ENCODE measurements around the gene MED13.

Gene MED13, protein sequence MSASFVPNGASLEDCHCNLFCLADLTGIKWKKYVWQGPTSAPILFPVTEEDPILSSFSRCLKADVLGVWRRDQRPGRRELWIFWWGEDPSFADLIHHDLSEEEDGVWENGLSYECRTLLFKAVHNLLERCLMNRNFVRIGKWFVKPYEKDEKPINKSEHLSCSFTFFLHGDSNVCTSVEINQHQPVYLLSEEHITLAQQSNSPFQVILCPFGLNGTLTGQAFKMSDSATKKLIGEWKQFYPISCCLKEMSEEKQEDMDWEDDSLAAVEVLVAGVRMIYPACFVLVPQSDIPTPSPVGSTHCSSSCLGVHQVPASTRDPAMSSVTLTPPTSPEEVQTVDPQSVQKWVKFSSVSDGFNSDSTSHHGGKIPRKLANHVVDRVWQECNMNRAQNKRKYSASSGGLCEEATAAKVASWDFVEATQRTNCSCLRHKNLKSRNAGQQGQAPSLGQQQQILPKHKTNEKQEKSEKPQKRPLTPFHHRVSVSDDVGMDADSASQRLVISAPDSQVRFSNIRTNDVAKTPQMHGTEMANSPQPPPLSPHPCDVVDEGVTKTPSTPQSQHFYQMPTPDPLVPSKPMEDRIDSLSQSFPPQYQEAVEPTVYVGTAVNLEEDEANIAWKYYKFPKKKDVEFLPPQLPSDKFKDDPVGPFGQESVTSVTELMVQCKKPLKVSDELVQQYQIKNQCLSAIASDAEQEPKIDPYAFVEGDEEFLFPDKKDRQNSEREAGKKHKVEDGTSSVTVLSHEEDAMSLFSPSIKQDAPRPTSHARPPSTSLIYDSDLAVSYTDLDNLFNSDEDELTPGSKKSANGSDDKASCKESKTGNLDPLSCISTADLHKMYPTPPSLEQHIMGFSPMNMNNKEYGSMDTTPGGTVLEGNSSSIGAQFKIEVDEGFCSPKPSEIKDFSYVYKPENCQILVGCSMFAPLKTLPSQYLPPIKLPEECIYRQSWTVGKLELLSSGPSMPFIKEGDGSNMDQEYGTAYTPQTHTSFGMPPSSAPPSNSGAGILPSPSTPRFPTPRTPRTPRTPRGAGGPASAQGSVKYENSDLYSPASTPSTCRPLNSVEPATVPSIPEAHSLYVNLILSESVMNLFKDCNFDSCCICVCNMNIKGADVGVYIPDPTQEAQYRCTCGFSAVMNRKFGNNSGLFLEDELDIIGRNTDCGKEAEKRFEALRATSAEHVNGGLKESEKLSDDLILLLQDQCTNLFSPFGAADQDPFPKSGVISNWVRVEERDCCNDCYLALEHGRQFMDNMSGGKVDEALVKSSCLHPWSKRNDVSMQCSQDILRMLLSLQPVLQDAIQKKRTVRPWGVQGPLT (N-terminal part only)
- total RNA-seq, result 211 to 337 (median 257) reads per million in 9 experiments

DNA sequence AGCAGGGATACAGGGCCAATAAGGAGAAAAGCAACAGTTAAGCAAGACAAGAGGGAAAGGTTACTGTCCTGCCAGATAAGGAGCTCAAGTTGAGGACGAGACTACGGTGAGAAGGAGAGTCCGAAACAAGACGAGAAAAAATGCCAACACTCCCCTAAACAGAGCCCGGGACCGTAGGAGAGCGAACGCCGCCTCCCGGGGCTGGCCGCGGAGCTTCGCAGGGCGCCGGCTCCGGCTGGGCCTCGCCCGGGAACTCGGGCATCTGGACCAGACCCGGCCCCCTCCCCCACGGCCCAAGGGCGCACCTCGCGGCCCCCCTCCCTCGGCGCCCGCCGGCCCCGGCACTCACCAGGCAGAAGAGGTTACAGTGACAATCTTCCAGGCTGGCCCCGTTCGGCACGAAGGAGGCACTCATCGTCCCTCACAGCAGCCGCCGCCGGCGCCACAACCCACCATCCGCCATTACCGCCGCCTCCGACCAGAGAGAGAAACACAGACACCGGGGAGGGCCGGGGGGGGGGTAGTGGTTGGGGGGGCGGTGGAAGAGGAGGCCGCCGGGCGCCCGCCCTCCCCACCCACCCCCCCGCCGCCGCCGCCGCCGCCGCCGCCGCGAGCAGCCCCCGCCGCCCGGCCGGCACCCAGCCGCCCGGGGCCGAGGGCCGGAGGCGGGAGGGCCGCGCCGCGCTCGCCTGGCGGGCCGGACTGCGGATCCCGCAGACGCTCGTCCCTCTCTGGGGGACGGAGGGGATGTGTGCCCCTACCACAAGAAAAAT, at the start of gene MED13:
MED13 (minus strand) TSS at position 488 of the 773 bp plus-strand sequence; CDS start at position 415, 73 bp downstream.
- no peaks in the 10 kb centered on the region for H3K27me3 Mint-ChIP-seq
- peaks cover 25 to 29% of the 10 kb centered on the region in 2 donors for H3K4me1 Mint-ChIP-seq (ENCODE audit: low read depth in 2 of 2)
- peak within 1 kb of the TSS; percentile 96 for H3K27ac Mint-ChIP-seq
- ATAC-seq (replicated peaks) (peak; percentile 47), DNase-seq (peak; percentile 56 to 63 (median 61))
- H3K9me3 Mint-ChIP-seq, result no peaks in the 10 kb centered on the region
- peak within 1 kb of the TSS; percentile 87 to 96 for H3K4me3 Mint-ChIP-seq
- peaks cover 47% of the 10 kb centered on the region for H3K36me3 Mint-ChIP-seq (ENCODE audit: insufficient read depth)

DNA sequence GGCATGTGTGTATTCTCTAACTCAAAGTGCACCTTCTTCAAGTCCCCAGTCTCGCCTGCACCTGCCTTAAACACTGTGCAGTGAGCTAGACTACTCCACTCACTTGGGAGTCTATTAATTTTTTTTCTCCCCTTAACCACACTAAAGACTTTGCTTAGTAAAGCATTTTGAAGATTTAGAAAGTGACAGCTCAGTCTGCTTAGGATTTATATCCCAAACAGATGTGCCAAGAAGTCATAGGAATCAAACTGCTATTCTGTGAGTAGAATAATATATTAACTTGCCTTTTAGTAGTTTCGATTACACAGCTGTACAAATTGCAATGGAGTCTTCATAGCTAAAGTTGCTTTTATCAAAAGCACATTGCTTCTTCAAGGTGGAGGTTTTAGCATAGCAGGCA, 47.2 kb upstream of the MED13 start:
- H3K27ac Mint-ChIP-seq, result no peak overlapping the region
- H3K4me3 Mint-ChIP-seq, result no peak overlapping the region
- H3K9me3 Mint-ChIP-seq, result no peaks in the 10 kb centered on the region
- DNase-seq (no peak), ATAC-seq (replicated peaks) (no peak)
- no peaks in the 10 kb centered on the region for H3K36me3 Mint-ChIP-seq (ENCODE audit: insufficient read depth)
- peaks cover 0 to 14% of the 10 kb centered on the region in 2 donors for H3K27me3 Mint-ChIP-seq
- no peaks in the 10 kb centered on the region for H3K4me1 Mint-ChIP-seq (ENCODE audit: low read depth in 2 of 2)

DNA sequence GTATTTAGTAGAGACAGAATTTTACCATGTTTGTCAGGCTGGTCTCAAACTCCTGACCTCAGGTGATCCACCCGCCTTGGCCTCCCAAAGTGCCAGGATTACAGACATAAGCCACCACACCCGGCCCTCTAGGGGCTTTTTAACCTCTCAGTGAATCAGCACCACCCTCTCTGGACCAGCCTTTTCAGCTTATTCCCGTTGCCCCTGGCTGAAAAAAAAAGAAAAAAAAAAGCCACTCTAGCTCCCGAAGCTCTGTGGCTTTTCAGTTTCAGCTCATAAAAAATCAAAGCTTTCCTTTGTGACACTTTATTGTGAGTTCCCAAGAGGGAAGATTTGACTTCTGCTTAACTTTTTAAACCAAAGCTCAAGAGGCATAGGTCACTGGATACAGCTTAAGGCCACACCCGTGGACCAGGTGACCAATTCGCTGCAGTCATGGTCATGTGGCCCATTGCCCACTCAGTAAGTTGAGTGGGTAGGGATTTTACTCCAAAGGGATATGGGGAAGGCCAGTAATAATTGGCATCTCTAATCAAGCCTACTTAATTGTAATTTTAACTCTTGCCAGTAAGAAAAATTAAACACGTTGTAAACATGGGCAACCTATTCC, 46.6 kb upstream of the MED13 start:
- DNase-seq, result no peak
- no peak overlapping the region for H3K27ac Mint-ChIP-seq

DNA sequence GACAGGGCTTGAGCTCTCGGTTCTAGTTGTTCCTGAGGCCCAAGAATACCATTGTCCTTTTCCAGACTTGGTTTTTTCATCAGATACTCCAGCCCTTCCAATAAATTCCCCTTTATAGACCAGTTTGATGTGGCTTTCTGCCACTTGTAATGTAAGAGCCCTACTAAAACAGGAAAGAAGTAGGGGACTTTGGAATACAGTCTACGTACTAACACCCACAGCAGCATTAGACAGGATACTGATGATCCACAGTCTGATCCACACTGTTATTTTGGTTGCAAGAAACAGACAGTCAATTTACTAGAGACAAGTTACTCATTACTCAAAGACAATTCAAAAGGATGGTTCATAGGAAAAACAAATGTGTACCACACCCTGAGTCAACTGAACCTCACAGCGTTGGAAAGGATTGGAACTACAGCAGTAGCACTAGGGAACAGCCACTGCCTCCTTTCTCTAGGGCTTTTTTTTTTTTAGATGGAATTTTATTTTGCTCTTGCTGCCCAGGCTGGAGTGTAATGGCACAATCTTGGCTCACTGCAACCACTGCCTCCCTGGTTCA, 45.9 kb upstream of the MED13 start:
- ATAC-seq (replicated peaks), result no peak
- no peaks in the 10 kb centered on the region for H3K9me3 Mint-ChIP-seq

More for the DNA sequence above, 46.6 kb upstream of the MED13 start:
- Mint-ChIP-seq H3K36me3 (ENCODE audit: insufficient read depth) (no peaks in the 10 kb centered on the region), H3K27me3 (peaks cover 0 to 14% of the 10 kb centered on the region in 2 donors), H3K9me3 (no peaks in the 10 kb centered on the region), H3K4me3 (no peak overlapping the region), H3K4me1 (ENCODE audit: low read depth in 2 of 2) (no peaks in the 10 kb centered on the region)
- ATAC-seq (replicated peaks), result no peak

DNA sequence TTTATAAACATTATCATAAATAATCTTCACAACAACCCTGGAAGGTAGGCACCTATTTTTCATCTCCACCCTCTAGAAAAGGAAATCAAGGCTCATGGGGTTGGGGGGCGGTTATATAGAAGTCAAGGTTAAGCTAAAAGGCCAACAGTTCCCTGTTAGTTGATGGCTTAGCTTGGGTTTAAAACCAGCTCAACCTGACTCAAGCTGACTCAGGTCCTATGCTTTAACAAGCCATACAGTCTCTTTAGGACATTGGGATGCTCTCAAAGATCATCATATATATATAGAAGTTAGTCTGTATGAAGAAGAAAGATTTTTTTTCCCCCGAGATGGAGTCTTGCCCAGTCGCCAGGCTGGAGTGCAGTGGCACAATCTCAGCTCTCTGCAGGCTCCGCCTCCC, 44.8 kb upstream of the MED13 start:
- no peak overlapping the region for H3K4me3 Mint-ChIP-seq
- no peak for ATAC-seq (replicated peaks)

More for the DNA sequence above, 45.9 kb upstream of the MED13 start:
- Mint-ChIP-seq H3K27me3 (peaks cover 0 to 14% of the 10 kb centered on the region in 2 donors), H3K27ac (no peak overlapping the region), H3K4me3 (no peak overlapping the region), H3K36me3 (ENCODE audit: insufficient read depth) (no peaks in the 10 kb centered on the region), H3K4me1 (ENCODE audit: low read depth in 2 of 2) (no peaks in the 10 kb centered on the region)
- DNase-seq, result no peak

DNA sequence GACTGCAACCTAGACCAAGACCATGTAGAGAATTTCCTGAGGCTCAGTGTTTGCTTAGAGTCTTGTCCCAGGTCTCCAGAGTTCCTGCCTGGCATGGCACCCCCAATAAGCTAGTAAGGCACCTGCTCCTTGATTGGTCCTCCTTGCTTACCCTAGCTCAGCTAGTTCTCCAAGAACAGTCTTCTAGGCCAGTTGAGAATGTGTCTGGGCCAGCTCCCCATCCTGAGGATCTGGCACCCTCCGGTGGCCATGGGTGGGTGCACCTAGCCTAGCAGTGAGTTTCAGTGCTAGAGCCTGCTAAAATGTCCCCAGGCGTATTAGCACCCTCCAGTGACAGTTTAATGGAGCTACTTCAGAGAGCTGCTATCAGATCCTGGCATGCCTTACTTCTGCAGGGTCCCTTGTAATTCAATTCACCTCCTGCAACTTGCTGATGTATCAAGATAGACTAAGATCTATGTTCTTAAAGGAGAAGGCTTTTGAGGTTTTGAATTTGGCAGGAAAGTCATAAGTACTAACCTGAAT, 44.4 kb upstream of the MED13 start:
- DNase-seq, result peak; percentile 12 to 18 (median 17)
- no peaks in the 10 kb centered on the region for H3K9me3 Mint-ChIP-seq
- H3K4me1 Mint-ChIP-seq (ENCODE audit: low read depth in 2 of 2), result no peaks in the 10 kb centered on the region
- peaks cover 0 to 14% of the 10 kb centered on the region in 2 donors for H3K27me3 Mint-ChIP-seq
- no peaks in the 10 kb centered on the region for H3K36me3 Mint-ChIP-seq (ENCODE audit: insufficient read depth)
- peak; percentile 86 for ATAC-seq (replicated peaks)
- no peak overlapping the region for H3K4me3 Mint-ChIP-seq
- H3K27ac Mint-ChIP-seq, result no peak overlapping the region

More for the DNA sequence above, 44.8 kb upstream of the MED13 start:
- no peak for DNase-seq
- H3K4me1 Mint-ChIP-seq (ENCODE audit: low read depth in 2 of 2), result no peaks in the 10 kb centered on the region
- no peaks in the 10 kb centered on the region for H3K9me3 Mint-ChIP-seq
- H3K27me3 Mint-ChIP-seq, result peaks cover 0 to 14% of the 10 kb centered on the region in 2 donors
- no peaks in the 10 kb centered on the region for H3K36me3 Mint-ChIP-seq (ENCODE audit: insufficient read depth)
- H3K27ac Mint-ChIP-seq, result no peak overlapping the region

DNA sequence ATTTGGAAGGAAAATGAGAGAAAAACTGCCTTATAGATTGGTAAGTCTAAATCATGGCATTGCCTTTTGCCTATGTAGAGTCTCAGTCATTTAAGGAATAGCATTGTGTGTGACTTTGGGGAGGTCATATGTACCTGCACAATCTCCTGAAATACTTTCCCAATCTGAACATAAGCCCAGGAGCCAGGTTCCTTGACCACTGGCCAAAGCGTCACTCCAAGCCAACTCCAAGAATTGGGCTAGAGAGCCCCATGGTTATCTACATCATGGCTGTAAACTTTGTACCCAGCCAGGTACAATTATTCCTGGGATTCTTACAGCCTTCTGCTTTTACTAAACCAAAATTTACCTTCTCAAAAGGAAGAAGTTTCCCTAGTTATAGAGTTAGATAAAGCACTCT, 40.8 kb upstream of the MED13 start:
- H3K36me3 Mint-ChIP-seq (ENCODE audit: insufficient read depth), result no peaks in the 10 kb centered on the region
- no peak overlapping the region for H3K27ac Mint-ChIP-seq
- ATAC-seq (replicated peaks), result no peak
- H3K27me3 Mint-ChIP-seq, result peaks cover 0 to 3% of the 10 kb centered on the region in 2 donors
- DNase-seq, result no peak
- no peaks in the 10 kb centered on the region for H3K4me1 Mint-ChIP-seq (ENCODE audit: low read depth in 2 of 2)
- H3K4me3 Mint-ChIP-seq, result no peak overlapping the region
- H3K9me3 Mint-ChIP-seq, result no peaks in the 10 kb centered on the region

DNA sequence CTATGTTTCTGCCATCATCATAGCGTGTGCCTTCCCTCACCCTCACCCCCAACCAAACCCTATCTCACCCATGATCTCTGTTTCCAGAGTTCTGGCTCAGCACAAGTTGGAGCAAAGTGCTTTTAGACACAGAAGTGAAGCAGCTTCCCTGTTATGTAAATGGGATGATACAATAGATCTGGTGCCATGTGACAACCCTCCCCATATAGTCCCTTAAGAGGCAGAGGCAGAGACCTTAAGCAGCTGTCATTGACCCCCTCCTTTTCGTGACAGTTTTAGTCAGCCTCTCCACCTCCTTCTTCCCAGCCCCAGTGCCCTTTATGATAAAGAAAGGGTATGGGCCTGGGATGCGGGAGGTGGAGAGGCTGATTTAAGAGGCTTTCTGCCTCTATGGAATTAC, 40.3 kb upstream of the MED13 start:
- Mint-ChIP-seq H3K36me3 (ENCODE audit: insufficient read depth) (no peaks in the 10 kb centered on the region), H3K4me1 (ENCODE audit: low read depth in 2 of 2) (no peaks in the 10 kb centered on the region), H3K27ac (no peak overlapping the region), H3K27me3 (no peaks in the 10 kb centered on the region), H3K9me3 (no peaks in the 10 kb centered on the region), H3K4me3 (no peak overlapping the region)
- ATAC-seq (replicated peaks), result no peak
- DNase-seq, result no peak

DNA sequence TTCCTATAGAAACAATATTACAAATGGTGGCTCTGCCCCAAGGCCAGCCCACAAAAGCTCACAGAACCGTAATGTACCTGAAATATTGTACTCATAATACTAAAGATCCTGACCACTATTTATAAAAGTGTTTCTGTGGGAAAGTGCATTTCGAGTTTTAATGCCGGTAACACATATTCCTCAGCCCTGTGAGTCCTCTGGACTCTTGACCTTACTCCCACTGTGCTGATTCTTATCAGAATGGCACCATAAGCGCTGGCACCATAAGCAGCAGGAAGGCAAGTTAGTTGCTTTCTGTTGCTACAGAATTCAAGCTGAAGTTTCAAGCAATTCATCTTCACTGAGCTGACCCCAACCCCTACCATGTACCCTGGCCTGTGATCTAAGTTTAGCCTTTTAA, 36.4 kb upstream of the MED13 start:
- DNase-seq (no peak), ATAC-seq (replicated peaks) (no peak)
- H3K4me3 Mint-ChIP-seq, result no peak overlapping the region
- no peaks in the 10 kb centered on the region for H3K27me3 Mint-ChIP-seq
- peaks cover 0 to 9% of the 10 kb centered on the region in 2 donors for H3K4me1 Mint-ChIP-seq (ENCODE audit: low read depth in 2 of 2)
- no peaks in the 10 kb centered on the region for H3K9me3 Mint-ChIP-seq
- H3K27ac Mint-ChIP-seq, result no peak overlapping the region
- no peaks in the 10 kb centered on the region for H3K36me3 Mint-ChIP-seq (ENCODE audit: insufficient read depth)

DNA sequence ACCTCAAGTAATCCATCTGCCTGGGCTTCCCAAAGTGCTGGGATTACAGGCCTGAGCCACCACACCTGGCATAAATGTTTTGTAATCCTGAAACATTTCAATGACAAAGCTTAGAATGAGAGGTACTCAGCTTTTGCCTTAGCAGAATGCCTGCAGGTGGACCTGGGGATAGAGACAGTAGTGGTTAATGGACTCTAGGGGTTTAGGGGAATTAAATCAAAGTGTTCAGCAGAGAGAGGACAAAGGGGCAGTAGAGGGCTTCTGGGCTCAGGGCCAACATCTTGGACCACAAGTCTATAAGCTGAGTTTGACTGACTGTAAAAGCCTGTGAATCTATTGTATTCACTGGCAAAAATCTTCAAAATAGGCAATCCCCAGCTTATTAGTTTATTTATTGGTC, 36.0 kb upstream of the MED13 start:
- Mint-ChIP-seq H3K4me3 (no peak overlapping the region), H3K4me1 (ENCODE audit: low read depth in 2 of 2) (peaks cover 0 to 9% of the 10 kb centered on the region in 2 donors), H3K36me3 (ENCODE audit: insufficient read depth) (no peaks in the 10 kb centered on the region), H3K27me3 (no peaks in the 10 kb centered on the region), H3K9me3 (no peaks in the 10 kb centered on the region), H3K27ac (no peak overlapping the region)
- ATAC-seq (replicated peaks) (no peak), DNase-seq (no peak)

DNA sequence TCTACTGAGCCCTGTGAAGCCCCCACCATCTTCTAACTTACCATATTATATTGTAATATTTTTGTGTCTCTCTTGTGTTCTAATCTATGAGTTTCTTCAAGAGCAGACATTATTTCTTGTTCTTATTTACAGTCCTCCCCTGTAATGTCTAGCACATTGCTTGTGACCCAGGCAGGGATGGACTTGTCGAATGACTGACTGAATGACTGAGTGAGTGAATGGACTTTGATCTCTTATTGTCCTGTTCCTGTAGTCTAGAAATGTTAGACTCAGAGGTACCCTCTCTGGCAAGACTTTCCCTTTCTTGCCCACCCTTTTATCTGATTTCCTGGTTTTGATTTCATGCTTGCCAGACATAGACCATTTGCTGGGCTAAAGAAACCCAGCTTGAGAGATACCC, 35.0 kb upstream of the MED13 start:
- Mint-ChIP-seq H3K27me3 (no peaks in the 10 kb centered on the region), H3K27ac (no peak overlapping the region), H3K36me3 (ENCODE audit: insufficient read depth) (no peaks in the 10 kb centered on the region), H3K4me3 (no peak overlapping the region), H3K4me1 (ENCODE audit: low read depth in 2 of 2) (peaks cover 0 to 9% of the 10 kb centered on the region in 2 donors), H3K9me3 (no peaks in the 10 kb centered on the region)
- ATAC-seq (replicated peaks) (no peak), DNase-seq (no peak)

DNA sequence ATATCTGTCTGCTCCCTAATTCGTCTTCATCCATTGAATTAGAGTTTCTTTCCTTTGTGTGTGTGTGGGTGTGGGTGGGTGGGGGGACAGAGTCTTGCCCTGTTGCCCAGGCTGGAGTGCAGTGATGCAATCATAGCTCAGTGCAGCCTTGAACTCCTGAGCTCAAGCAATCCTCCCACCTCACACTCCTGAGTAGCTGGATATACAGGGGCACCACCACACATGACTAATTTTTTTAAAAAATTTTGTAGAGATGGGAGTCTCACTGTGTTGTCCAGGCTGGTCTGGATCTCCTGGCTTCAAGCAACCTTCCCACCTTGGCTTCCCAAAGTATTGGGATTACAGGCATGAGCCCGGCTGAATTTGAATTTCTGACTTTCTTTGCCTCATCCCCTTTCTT, 34.5 kb upstream of the MED13 start:
- ATAC-seq (replicated peaks) (no peak), DNase-seq (no peak)
- Mint-ChIP-seq H3K9me3 (no peaks in the 10 kb centered on the region), H3K4me1 (ENCODE audit: low read depth in 2 of 2) (peaks cover 0 to 9% of the 10 kb centered on the region in 2 donors), H3K36me3 (ENCODE audit: insufficient read depth) (no peaks in the 10 kb centered on the region), H3K27ac (no peak overlapping the region), H3K4me3 (no peak overlapping the region), H3K27me3 (no peaks in the 10 kb centered on the region)

Data from effector memory CD8-positive, alpha-beta T cell (primary cell).